Vagina (tissue), 2 donors: ENCODE data around the gene CD79A. TPM values are rescaled to one million over a fixed set of nuclear protein-coding genes. Genes with fewer than 3 reads are reported as not detected.
"Not testable (repeated sequence)": the region's sequence is repeated elsewhere in the genome, so short reads cannot be mapped to it uniquely, and the experiment has no call there.

Source experiments
- DNase-seq, 2 donors: peaks; one replicate each; pipeline ENCODE4 v3.0.0-alpha.2; 2017; ENCODE audit errors: extremely low spot score in 2 of 2
- H3K27ac ChIP-seq: fragments of 200-600 bp; sonication (generic); one replicate; pipeline ENCODE4 v1.5.1; 2019
- H3K27me3 ChIP-seq: fragments of 200-600 bp; sonication (generic); one replicate; pipeline ENCODE4 v1.5.1; 2019
- H3K36me3 ChIP-seq, 2 donors: fragments of 200-600 bp; sonication (generic); one replicate each; pipeline ENCODE4 v1.5.1; 2017 to 2019
- H3K4me1 ChIP-seq: fragments of 200-600 bp; sonication (generic); one replicate; pipeline ENCODE4 v1.5.1; 2019
- H3K4me3 ChIP-seq, 2 donors: fragments of 200-600 bp; sonication (generic); 1 replicate in 1 of 2; 2 replicates in 1 of 2; pipeline ENCODE4 v1.5.1; 2016 to 2019
- H3K9me3 ChIP-seq: fragments of 200-600 bp; sonication (generic); one replicate; pipeline ENCODE4 v1.5.1; 2019
- POLR2A ChIP-seq, 2 donors: fragments of 450-650 bp; IDR thresholded peaks; one replicate each; pipeline ENCODE4 v1.6.1; 2017; ENCODE audit warnings: antibody characterized with exemption in 2 of 2, mild to moderate bottlenecking in 2 of 2, moderate library complexity in 2 of 2
- POLR2AphosphoS5 ChIP-seq, 2 donors: sonication (generic); formaldehyde crosslinking; IDR thresholded peaks; one replicate each; pipeline ENCODE4 v1.9.0; 2017; ENCODE audit warnings: antibody characterized with exemption in 2 of 2, mild to moderate bottlenecking in 2 of 2, low read depth in 1 of 2; ENCODE audit not compliant: insufficient read depth in 1 of 2
- intact Hi-C: fragments of 100-400 bp; cut with DNase I; formaldehyde crosslinking; loops from one replicate; pipeline ENCODE4 v1.15.1; 2023
- total RNA-seq: library from RNA; depleted of rRNA; stranded (reverse); fragments of >200 nt; gene quantifications from one replicate; pipeline ENCODE4 v1.2.3, GENCODE V29; 2016
- TF ChIP-seq, protein P1 (sequence below), 3 experiments: fragments of 450-650 bp in 2 of 3; fragments of 200-600 bp in 1 of 3; sonication (generic) in 1 of 3; IDR thresholded peaks; one replicate each; pipeline ENCODE4 v1.5.1; 2017 to 2019; ENCODE audit warnings: antibody characterized with exemption in 3 of 3, mild to moderate bottlenecking in 2 of 3, moderate library complexity in 2 of 3

Gene CD79A
- total RNA-seq, 1 donor from 2014 or later, result not detected

- Histone ChIP-seq H3K9me3 (no peaks in the 10 kb centered on the region), H3K4me3 (no peak overlapping the region), H3K27ac (no peak overlapping the region), H3K27me3 (peaks cover 7% of the 10 kb centered on the region), H3K36me3 (no peaks in the 10 kb centered on the region), H3K4me1 (peaks cover 14% of the 10 kb centered on the region)
- no peak for TF ChIP-seq POLR2A (IDR thresholded peaks at IDR 0.05)
- no peak for TF ChIP-seq POLR2AphosphoS5 (IDR thresholded peaks at IDR 0.05; ENCODE audit: insufficient read depth in 1 of 2, low read depth in 1 of 2)
- TF ChIP-seq, protein P1, sequence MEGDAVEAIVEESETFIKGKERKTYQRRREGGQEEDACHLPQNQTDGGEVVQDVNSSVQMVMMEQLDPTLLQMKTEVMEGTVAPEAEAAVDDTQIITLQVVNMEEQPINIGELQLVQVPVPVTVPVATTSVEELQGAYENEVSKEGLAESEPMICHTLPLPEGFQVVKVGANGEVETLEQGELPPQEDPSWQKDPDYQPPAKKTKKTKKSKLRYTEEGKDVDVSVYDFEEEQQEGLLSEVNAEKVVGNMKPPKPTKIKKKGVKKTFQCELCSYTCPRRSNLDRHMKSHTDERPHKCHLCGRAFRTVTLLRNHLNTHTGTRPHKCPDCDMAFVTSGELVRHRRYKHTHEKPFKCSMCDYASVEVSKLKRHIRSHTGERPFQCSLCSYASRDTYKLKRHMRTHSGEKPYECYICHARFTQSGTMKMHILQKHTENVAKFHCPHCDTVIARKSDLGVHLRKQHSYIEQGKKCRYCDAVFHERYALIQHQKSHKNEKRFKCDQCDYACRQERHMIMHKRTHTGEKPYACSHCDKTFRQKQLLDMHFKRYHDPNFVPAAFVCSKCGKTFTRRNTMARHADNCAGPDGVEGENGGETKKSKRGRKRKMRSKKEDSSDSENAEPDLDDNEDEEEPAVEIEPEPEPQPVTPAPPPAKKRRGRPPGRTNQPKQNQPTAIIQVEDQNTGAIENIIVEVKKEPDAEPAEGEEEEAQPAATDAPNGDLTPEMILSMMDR (IDR thresholded peaks at IDR 0.05), result no peak
- DNase-seq, result no peak
- intact Hi-C loops, result no loop called here
These were observed 35.0 kb downstream of the CD79A start for GRCh38 chr19:41911889-41912731.

DNA sequence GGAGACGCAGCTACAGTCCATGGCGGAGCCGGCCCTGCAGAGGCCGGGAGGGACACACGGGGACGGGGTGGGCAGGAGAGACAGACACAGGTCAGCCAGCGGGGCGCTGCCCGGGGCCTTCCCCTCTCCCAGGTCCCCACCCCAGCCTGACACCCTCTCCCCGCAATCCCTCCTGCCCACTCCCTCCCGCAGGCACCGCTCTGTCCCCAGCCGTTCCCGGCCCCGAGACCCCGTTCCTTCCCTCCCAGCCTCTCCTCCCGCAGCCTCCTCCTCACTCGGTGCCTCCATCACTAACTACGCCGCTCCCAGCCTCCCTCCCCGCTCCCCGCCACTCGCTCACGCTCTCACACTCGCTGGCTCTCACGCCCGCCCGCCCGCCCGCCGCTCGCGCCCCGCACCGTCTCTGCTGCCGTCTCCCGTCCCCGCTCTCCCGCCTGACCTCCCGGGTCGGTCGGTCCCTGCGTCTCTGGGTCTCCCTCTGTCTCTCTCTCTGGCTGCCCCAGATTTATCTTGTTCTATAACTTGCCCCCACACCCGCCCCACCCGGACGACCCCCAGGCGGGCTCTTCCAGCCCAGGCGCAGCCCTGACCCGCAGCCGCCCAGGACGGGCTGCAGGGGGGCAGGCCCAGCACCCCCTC lies 35.9 kb downstream of the CD79A start:
- DNase-seq, result no peak
- intact Hi-C loops, result no loop called here
- no peak overlapping the region for H3K27ac ChIP-seq
- TF ChIP-seq, protein P1 (IDR thresholded peaks at IDR 0.05), result no peak
- peaks cover 14% of the 10 kb centered on the region for H3K4me1 ChIP-seq
- no peak overlapping the region for H3K4me3 ChIP-seq
- no peaks in the 10 kb centered on the region for H3K36me3 ChIP-seq
- H3K9me3 ChIP-seq, result no peaks in the 10 kb centered on the region
- H3K27me3 ChIP-seq, result peaks cover 7% of the 10 kb centered on the region

DNA sequence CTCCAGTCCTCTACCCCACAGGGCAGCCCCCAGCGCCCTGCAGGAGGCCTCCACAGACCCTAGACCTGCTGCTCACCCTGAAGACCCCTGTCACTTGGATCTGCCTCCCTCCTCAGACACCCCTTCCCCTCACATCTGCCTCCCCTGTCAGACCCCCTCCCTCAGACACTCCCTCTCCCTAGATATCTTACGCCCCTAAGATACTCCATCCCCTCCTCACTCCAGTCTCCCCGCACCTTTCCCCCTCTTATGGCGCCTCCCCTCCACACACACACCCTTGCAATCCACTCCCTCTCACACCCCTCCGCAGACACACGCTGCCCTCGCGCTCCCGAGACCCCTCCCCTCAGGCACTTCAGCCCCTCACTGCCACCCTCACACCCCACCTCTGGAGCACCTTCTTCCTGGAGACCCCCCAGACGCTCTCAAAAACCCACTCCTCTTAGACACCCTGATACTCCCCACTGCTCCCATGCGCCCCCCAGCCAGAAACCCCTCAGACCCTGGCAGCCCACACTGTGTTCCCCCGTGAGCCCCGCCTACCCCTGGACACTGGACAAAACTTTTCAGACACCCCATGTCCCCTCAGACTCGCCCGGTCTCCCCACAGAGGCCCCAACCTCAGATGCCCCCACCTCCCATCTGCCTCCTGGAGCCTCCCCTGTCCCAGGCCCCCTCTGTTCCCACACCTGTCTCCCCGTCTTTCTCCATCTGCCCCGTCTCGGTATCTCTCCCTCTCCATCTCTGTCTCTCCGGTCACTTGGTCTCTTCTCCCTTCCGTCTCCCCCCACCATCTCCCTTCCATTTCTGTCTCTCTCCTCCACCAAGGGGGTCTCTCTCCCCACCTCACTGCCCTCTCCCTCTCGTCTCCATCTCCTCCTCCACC lies 36.7 kb downstream of the CD79A start:
- Histone ChIP-seq H3K27ac (no peak overlapping the region), H3K27me3 (peaks cover 7% of the 10 kb centered on the region), H3K4me3 (no peak overlapping the region), H3K9me3 (no peaks in the 10 kb centered on the region), H3K4me1 (peaks cover 14% of the 10 kb centered on the region), H3K36me3 (no peaks in the 10 kb centered on the region)
- no peak for DNase-seq
- TF ChIP-seq, protein P1 (IDR thresholded peaks at IDR 0.05), result no peak
- TF ChIP-seq POLR2A (IDR thresholded peaks at IDR 0.05) (no peak), POLR2AphosphoS5 (IDR thresholded peaks at IDR 0.05; ENCODE audit: insufficient read depth in 1 of 2, low read depth in 1 of 2) (no peak)
- intact Hi-C loops, result no loop called here

GRCh38 chr19:41914424-41914834 lies 37.4 kb downstream of the CD79A start:
- H3K4me3 ChIP-seq, H3K27me3 ChIP-seq, H3K9me3 ChIP-seq, H3K27ac ChIP-seq, H3K36me3 ChIP-seq, intact Hi-C loops, DNase-seq: not testable (repeated sequence)
- peaks cover 14% of the 10 kb centered on the region for H3K4me1 ChIP-seq

GRCh38 chr19:41915021-41915775 lies 38.1 kb downstream of the CD79A start:
- DNase-seq, result no peak
- Histone ChIP-seq H3K4me1 (peaks cover 14% of the 10 kb centered on the region), H3K36me3 (no peaks in the 10 kb centered on the region), H3K4me3 (no peak overlapping the region), H3K27ac (no peak overlapping the region), H3K9me3 (no peaks in the 10 kb centered on the region), H3K27me3 (peaks cover 7% of the 10 kb centered on the region)
- intact Hi-C loops, result no loop called here
- TF ChIP-seq POLR2A (IDR thresholded peaks at IDR 0.05) (no peak), POLR2AphosphoS5 (IDR thresholded peaks at IDR 0.05; ENCODE audit: insufficient read depth in 1 of 2, low read depth in 1 of 2) (no peak)
- TF ChIP-seq, protein P1 (IDR thresholded peaks at IDR 0.05), result no peak
